K562 (cell line): ENCODE results near the gene MVB12B. TPM values are rescaled to one million over a fixed set of nuclear protein-coding genes. Genes with fewer than 3 reads are reported as not detected.

Experiments
- CEBPZ ChIP-seq: fragments of 150-350 bp; IDR thresholded peaks from 2 replicates; pipeline ENCODE4 v1.6.1; 2014; ENCODE audit warnings: low read depth, mild to moderate bottlenecking, low read length, borderline replicate concordance
- GMEB1 ChIP-seq: fragments of 250-450 bp; sonication (Bioruptor Pico); IDR thresholded peaks from 2 replicates; pipeline ENCODE4 v1.4.0; 2020; ENCODE audit warnings: mild to moderate bottlenecking
- HBP1 ChIP-seq: fragments of 450-650 bp; formaldehyde crosslinking; IDR thresholded peaks from 2 replicates; pipeline ENCODE4 v1.4.0; 2022; ENCODE audit warnings: missing genetic modification characterization
- ZBTB7A ChIP-seq: IDR thresholded peaks from 2 replicates; pipeline ENCODE4 v1.6.1; 2011; ENCODE audit warnings: low read depth, mild to moderate bottlenecking, low read length, moderate library complexity, borderline replicate concordance; ENCODE audit not compliant: control insufficient read depth
- ZNF41 ChIP-seq: fragments of 250-450 bp; sonication (Bioruptor Pico); conservative IDR thresholded peaks from 2 replicates; pipeline ENCODE4 v1.4.0; 2020; ENCODE audit warnings: mild to moderate bottlenecking
- polyA plus RNA-seq, 8 experiments: library from polyadenylated mRNA; depleted of rRNA in 4 of 8; stranded (reverse) in 5 of 8; unstranded in 3 of 8; fragments of >200 nt; fragmentation: Nextera tagmentation in 2 of 8; fragmentation: Illumina TruSeq in 1 of 8; extraction: Ambion mirVana in 2 of 8; extraction: Trizol in 1 of 8; gene quantifications; 2 replicates each; pipeline versions ENCODE4 v1.2.1 to v1.2.3, GENCODE V29; 2011 to 2014; ENCODE audit warnings: inconsistent platforms in 1 of 8, missing spikeins in 1 of 8
- total RNA-seq, 7 experiments: library from RNA; depleted of rRNA in 6 of 7; stranded (reverse); fragments of >200 nt in 6 of 7; fragmentation: Illumina TruSeq in 2 of 7; extraction: Trizol in 2 of 7; gene quantifications; 2 replicates each; pipeline versions ENCODE4 v1.2.1 to v1.2.3, GENCODE V29; 2011 to 2021; ENCODE audit warnings: low replicate concordance in 1 of 7

MVB12B gene
- total and polyA plus RNA-seq, 9 of the 15 experiments (the other 6 are each of a cell fraction or from before 2014, with no cell fraction given) = not detected

GRCh38 chr9:126411948-126412284 is 85.3 kb downstream of the MVB12B start (continued):
- no peak for TF ChIP-seq HBP1 (CRISPR knock-in tag)
- no peak for TF ChIP-seq ZBTB7A
- TF ChIP-seq ZNF41 (CRISPR knock-in tag) = no peak
- TF ChIP-seq CEBPZ = no peak
- no peak for TF ChIP-seq GMEB1 (CRISPR knock-in tag)
